DMS153 treated with DMSO at 0.1 percent for 48 hours (cell line): ENCODE data around the gene GDF7.
A peak's percentile ranks its signal among the peaks of the same experiment; 100 is the strongest.

Experiments used
- DNase-seq: peaks from one replicate; lab custom pipeline; 2025; ENCODE audit not compliant: unreplicated experiment; lab: John Stamatoyannopoulos, UW

Gene GDF7

GRCh38 chr2:20643060-20643459, 23.9 kb upstream of the GDF7 start:
- no peak for DNase-seq

GRCh38 chr2:20643826-20644225, 23.1 kb upstream of the GDF7 start:
- no peak for DNase-seq

GRCh38 chr2:20645301-20645701, 21.6 kb upstream of the GDF7 start:
- no peak for DNase-seq

- DNase-seq: no peak
Observed at GRCh38 chr2:20645761-20646160, 21.2 kb upstream of the GDF7 start.

- no peak for DNase-seq
Observed at GRCh38 chr2:20646446-20646845, 20.5 kb upstream of the GDF7 start.

GRCh38 chr2:20647211-20647610, 19.7 kb upstream of the GDF7 start:
- DNase-seq: no peak

- DNase-seq: no peak
Observed at GRCh38 chr2:20647738-20648137, 19.2 kb upstream of the GDF7 start.

- DNase-seq: no peak
Observed at GRCh38 chr2:20648206-20648605, 18.7 kb upstream of the GDF7 start.

- DNase-seq: no peak
Observed at GRCh38 chr2:20648831-20649230, 18.1 kb upstream of the GDF7 start.

GRCh38 chr2:20649576-20649975, 17.4 kb upstream of the GDF7 start:
- DNase-seq: no peak

- no peak for DNase-seq
Observed at GRCh38 chr2:20649976-20650375, 17.0 kb upstream of the GDF7 start.

- no peak for DNase-seq
Observed at GRCh38 chr2:20650393-20650876, 16.5 kb upstream of the GDF7 start.

GRCh38 chr2:20650877-20651730, 15.8 kb upstream of the GDF7 start, which contains the start of gene HS1BP3:
HS1BP3 (minus strand) TSS chr2:20651098; CDS start chr2:20651063, 35 bp downstream.
- DNase-seq: peak; percentile 52

GRCh38 chr2:20651731-20652099, 15.2 kb upstream of the GDF7 start:
- no peak for DNase-seq

- no peak for DNase-seq
Observed at GRCh38 chr2:20652141-20652540, 14.8 kb upstream of the GDF7 start.

GRCh38 chr2:20652673-20653575, 14.0 kb upstream of the GDF7 start:
- DNase-seq: no peak

GRCh38 chr2:20653695-20654534, 13.0 kb upstream of the GDF7 start:
- no peak for DNase-seq

GRCh38 chr2:20654535-20654813, 12.5 kb upstream of the GDF7 start:
- no peak for DNase-seq

- no peak for DNase-seq
Observed at GRCh38 chr2:20656561-20656960, 10.4 kb upstream of the GDF7 start.

- DNase-seq: no peak
Observed at GRCh38 chr2:20657522-20658235, 9.3 kb upstream of the GDF7 start.
